Heart right ventricle (tissue), 16 donors: ENCODE results near the gene PROX2. TPM values are rescaled to one million over a fixed set of nuclear protein-coding genes. Genes with fewer than 3 reads are reported as not detected.

ENCODE experiments used
- ATAC-seq, 8 donors: fragments of 200-7000 bp; cut with Tn5 transposase; one replicate each; pipeline ENCODE4 v1.9.1; 2020; ENCODE audit warnings: mild to moderate bottlenecking in 8 of 8, moderate library complexity in 8 of 8, moderate number of reproducible peaks in 1 of 8
- DNase-seq, 2 donors: peaks; one replicate each; pipeline ENCODE4 v3.0.0-alpha.2; 2020
- H3K27ac ChIP-seq, 10 donors: fragments of 200-600 bp; sonication (generic) in 2 of 10; one replicate each; pipeline versions ENCODE4 v1.5.0 to v1.8.0; 2020 to 2022; ENCODE audit warnings: mild to moderate bottlenecking in 3 of 10
- H3K27me3 ChIP-seq, 7 donors: fragments of 200-600 bp; one replicate each; pipeline ENCODE4 v1.8.0; 2021 to 2022; ENCODE audit warnings: mild to moderate bottlenecking in 2 of 7
- H3K36me3 ChIP-seq, 9 donors: fragments of 200-600 bp; sonication (generic) in 1 of 9; one replicate each; pipeline versions ENCODE4 v1.5.0 to v1.8.0; 2020 to 2022; ENCODE audit warnings: mild to moderate bottlenecking in 2 of 9
- H3K4me1 ChIP-seq, 9 donors: fragments of 200-600 bp; sonication (generic) in 1 of 9; one replicate each; pipeline versions ENCODE4 v1.5.0 to v1.8.0; 2020 to 2022; ENCODE audit warnings: mild to moderate bottlenecking in 4 of 9
- H3K4me3 ChIP-seq, 10 donors: fragments of 200-600 bp; sonication (generic) in 2 of 10; one replicate each; pipeline versions ENCODE4 v1.5.0 to v1.8.0; 2020 to 2022; ENCODE audit warnings: mild to moderate bottlenecking in 7 of 10, moderate library complexity in 2 of 10
- H3K9me3 ChIP-seq, 11 donors: fragments of 200-600 bp in 10 of 11; sonication (generic) in 2 of 11; one replicate each; pipeline versions ENCODE4 v1.5.0 to v1.8.0; 2013 to 2022; ENCODE audit warnings: mild to moderate bottlenecking in 2 of 11, control low read depth in 1 of 11, moderate library complexity in 1 of 11
- WGBS, 2 donors: extraction: QIAGEN DNeasy Blood & Tissue Kit; methylation state at CpG; one replicate each; pipeline ENCODE4 v1.1.7; 2013; ENCODE audit warnings: inconsistent platforms in 1 of 2; 5-methylcytosine and 5-hydroxymethylcytosine counted together
- intact Hi-C, 10 donors: fragments of 100-400 bp; cut with DNase I; formaldehyde crosslinking; loops; one replicate each; pipeline versions ENCODE4 v1.11.1 to v1.14.2; 2022
- polyA plus RNA-seq, 2 donors: library from polyadenylated mRNA; stranded (reverse); fragments of 200-250 nt; gene quantifications; one replicate each; pipeline ENCODE4 v1.2.3, GENCODE V29; 2013
- total RNA-seq, 10 donors: library from RNA; stranded (reverse); fragmentation: NEBNext Ultra II Directional in 3 of 10; extraction: Animal tissue kit (Norgen Biotek cat#: 25700) in 3 of 10; gene quantifications; one replicate each; pipeline versions ENCODE4 v1.2.1 to v1.2.4, GENCODE V29; 2021 to 2023
- TF ChIP-seq, protein P1 (sequence below), 9 donors: fragments of 200-600 bp; sonication (generic) in 2 of 9; IDR thresholded peaks; one replicate each; pipeline versions ENCODE4 v1.5.0 to v1.8.0; 2021 to 2022; ENCODE audit warnings: antibody characterized with exemption in 9 of 9, mild to moderate bottlenecking in 5 of 9, moderate library complexity in 1 of 9
- donor health status: Arrhythmogenic right ventricular cardiomyopathy.
- donor health status: ischemic (EF 13 %, LVEDD 7.1; RV severe dilation, severe dysfunction).
- donor health status: healthy with polysubstance abuse.
- donor health status: DM: no; HTN: yes; CAD: no.
- donor health status: DM: no; HTN: no; CAD: no.
- donor health status: ischemic (EF 25% LVEDD 6.9; RV normal size, moderate dysfunction).
- donor health status: ischemic (EF 25% LVEDD 5.7; RV mildly dilated, moderate dysfunction).
- donor health status: healthy.
- donor health status: DM: yes; HTN: yes; CAD: no.
- donor health status: Ischemic cardiomyopathy.
- donor health status: ischemic (EF 35%, LVEDD 5.7; RV mildly dilated, moderate dysfunction).
- donor health status: nonischemic (EF 11% LVEDD 7.7; RV severe dilation, severe dysfunction).
- donor health status: DM: yes; HTN: yes; CAD: no.
- donor health status: PGD.
- donor health status: ischemic (EF 29% LVEDD 5.4; RV normal size, mild dysfunction).
- donor health status: nonischemic (EF 23%, LVEDD 6.1; RV moderate dilation, normal function).

The PROX2 gene
- total and polyA plus RNA-seq, 12 donors: not detected

DNA sequence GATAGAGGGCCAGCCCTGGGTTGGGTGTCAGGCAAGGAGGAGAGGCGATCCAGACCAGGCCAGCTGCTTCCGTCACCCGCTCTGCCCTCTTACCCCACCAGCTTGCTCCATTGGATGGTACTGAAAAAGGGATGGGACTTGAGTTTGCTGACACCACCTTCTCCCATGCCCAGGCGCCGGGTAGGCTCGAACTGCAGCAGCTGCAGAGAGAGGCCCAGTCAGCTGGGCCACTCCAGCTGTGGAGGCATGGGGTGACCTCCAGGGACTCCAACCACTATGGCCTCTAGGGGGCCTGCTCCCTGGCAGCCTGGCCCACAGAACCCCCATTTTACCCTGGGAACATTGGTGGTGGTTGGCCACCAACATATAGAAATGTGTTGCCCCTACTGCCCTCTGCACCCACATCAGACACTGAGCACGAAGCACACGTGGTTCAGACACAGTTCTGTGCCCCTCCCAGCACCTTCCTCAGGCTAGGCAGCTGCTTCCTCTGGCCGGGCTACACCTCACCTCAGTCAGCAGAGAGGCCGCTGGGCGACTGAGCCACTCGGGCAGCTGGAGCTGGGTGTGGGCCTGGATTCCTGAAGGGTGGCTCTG lies 31.1 kb upstream of the PROX2 start:
- WGBS, 2 donors: 65 to 76% methylated on average over 12 of the region's 12 CpGs
- intact Hi-C loops: loop anchor here in 1 of 10 donors (5.0 kb wide), 2 partner anchors 45 to 185 kb away; no protein-coding TSS in a partner anchor
- Histone ChIP-seq H3K4me3 (no peak overlapping the region), H3K27me3 (no peaks in the 10 kb centered on the region), H3K9me3 (no peaks in the 10 kb centered on the region), H3K36me3 (peaks cover 0 to 38% (median 22%) of the 10 kb centered on the region in 9 donors), H3K4me1 (peaks cover 16 to 62% (median 41%) of the 10 kb centered on the region in 9 donors), H3K27ac (peak overlapping the region in 3 of 10 donors; percentile 9 to 41 (median 20))
- TF ChIP-seq, protein P1, sequence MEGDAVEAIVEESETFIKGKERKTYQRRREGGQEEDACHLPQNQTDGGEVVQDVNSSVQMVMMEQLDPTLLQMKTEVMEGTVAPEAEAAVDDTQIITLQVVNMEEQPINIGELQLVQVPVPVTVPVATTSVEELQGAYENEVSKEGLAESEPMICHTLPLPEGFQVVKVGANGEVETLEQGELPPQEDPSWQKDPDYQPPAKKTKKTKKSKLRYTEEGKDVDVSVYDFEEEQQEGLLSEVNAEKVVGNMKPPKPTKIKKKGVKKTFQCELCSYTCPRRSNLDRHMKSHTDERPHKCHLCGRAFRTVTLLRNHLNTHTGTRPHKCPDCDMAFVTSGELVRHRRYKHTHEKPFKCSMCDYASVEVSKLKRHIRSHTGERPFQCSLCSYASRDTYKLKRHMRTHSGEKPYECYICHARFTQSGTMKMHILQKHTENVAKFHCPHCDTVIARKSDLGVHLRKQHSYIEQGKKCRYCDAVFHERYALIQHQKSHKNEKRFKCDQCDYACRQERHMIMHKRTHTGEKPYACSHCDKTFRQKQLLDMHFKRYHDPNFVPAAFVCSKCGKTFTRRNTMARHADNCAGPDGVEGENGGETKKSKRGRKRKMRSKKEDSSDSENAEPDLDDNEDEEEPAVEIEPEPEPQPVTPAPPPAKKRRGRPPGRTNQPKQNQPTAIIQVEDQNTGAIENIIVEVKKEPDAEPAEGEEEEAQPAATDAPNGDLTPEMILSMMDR (IDR thresholded peaks at IDR 0.05): peak in 3 of 9 donors; percentile 3 to 12 (median 7)
- DNase-seq: no peak
- peak in 7 of 8 donors; percentile 4 to 28 (median 14) for ATAC-seq

- DNase-seq: peak; percentile 71 to 80
- Histone ChIP-seq H3K27ac (peak overlapping the region in 2 of 10 donors; percentile 16 to 24), H3K36me3 (peaks cover 5 to 49% (median 35%) of the 10 kb centered on the region in 9 donors), H3K27me3 (no peaks in the 10 kb centered on the region), H3K4me3 (no peak overlapping the region), H3K4me1 (peaks cover 16 to 62% (median 41%) of the 10 kb centered on the region in 9 donors), H3K9me3 (no peaks in the 10 kb centered on the region)
- ATAC-seq: peak; percentile 30 to 56 (median 49)
- WGBS, 2 donors: 46 to 53% methylated on average over 14 of the region's 14 CpGs
- TF ChIP-seq, protein P1 (IDR thresholded peaks at IDR 0.05): peak; percentile 76 to 96 (median 93)
- intact Hi-C loops: loop anchor here in 9 of 10 donors (1.0 to 5.0 kb wide), 4 partner anchors 43 to 187 kb away; no protein-coding TSS in a partner anchor
Observed at GRCh38 chr14:74905595-74906142, 29.7 kb upstream of the PROX2 start.

DNA sequence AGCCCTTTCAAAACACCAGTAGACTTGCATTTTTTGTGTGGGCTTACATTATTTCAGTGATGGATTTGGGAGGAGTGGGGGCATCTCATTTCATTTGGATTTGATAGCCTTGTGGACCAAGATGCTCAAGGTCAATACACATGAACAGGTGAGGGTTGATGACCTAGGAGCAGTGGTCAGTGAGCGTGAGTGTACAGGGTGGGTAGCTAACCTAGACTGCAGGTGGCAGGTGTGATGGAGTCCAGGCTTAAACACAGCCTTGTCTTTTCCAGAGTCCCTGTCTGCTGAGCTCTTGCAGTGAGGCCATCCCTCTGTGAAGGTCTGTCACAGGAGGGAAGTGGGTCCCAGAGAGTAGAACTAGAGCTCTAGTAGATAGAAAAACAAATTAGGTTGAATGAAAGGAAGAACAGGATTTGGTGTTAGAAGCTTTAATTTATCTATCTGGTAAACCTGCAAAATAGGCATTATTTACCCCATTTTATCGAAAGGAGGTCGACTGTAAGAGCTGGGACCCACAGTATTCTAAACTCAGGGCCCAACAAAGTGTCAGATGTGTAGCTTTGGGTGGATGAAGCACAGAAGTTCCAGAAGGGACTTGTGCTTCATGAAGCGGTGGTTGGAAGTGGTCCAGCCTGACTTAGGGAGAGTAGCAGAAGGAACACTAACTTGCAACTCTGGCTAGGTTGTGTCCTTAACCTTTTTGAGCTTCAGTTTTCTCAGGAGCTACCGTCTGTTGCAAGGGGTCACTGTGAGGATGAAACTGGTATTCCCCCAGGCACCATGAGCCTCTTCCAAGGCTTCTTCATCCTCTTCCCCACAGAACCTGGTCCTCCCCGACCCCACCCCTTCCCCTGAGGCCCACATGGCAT lies 28.9 kb upstream of the PROX2 start:
- Histone ChIP-seq H3K27ac (no peak overlapping the region), H3K27me3 (no peaks in the 10 kb centered on the region), H3K4me3 (no peak overlapping the region), H3K9me3 (no peaks in the 10 kb centered on the region), H3K36me3 (peaks cover 13 to 57% (median 43%) of the 10 kb centered on the region in 9 donors), H3K4me1 (peaks cover 16 to 56% (median 38%) of the 10 kb centered on the region in 9 donors)
- WGBS, 2 donors: 78 to 82% methylated on average over 6 of the region's 6 CpGs
- intact Hi-C loops: loop anchor here in 9 of 10 donors (1.0 to 5.0 kb wide), 4 partner anchors 43 to 187 kb away; no protein-coding TSS in a partner anchor
- ATAC-seq (peak in 1 of 8 donors; percentile 1), DNase-seq (no peak)
- TF ChIP-seq, protein P1 (IDR thresholded peaks at IDR 0.05): no peak
